GM12801 (cell line): Measurements from ENCODE around the gene EEPD1.

Source experiments
- CTCF ChIP-seq: IDR thresholded peaks from one replicate; pipeline ENCODE4 v1.5.1; 2011; ENCODE audit warnings: control low read depth; ENCODE audit not compliant: insufficient read length; ENCODE audit errors: extremely low read depth

EEPD1 gene

GRCh38 chr7:36260481-36260880 lies 107.4 kb downstream of the EEPD1 start:
- TF ChIP-seq CTCF: no peak

- no peak for TF ChIP-seq CTCF
Observed at GRCh38 chr7:36261019-36261754, 108.1 kb downstream of the EEPD1 start.

GRCh38 chr7:36262309-36263094 lies 109.4 kb downstream of the EEPD1 start:
- no peak for TF ChIP-seq CTCF

- no peak for TF ChIP-seq CTCF
Observed at GRCh38 chr7:36263095-36263484, 110.0 kb downstream of the EEPD1 start.

GRCh38 chr7:36264123-36264801 lies 111.2 kb downstream of the EEPD1 start:
- TF ChIP-seq CTCF: no peak

- no peak for TF ChIP-seq CTCF
Observed at GRCh38 chr7:36264913-36265516, 112.0 kb downstream of the EEPD1 start.

- TF ChIP-seq CTCF: no peak
Observed at GRCh38 chr7:36265680-36266079, 112.6 kb downstream of the EEPD1 start.
